H1 (cell line): ENCODE measurements around the gene USP51. TPM values are rescaled to one million over a fixed set of nuclear protein-coding genes. Genes with fewer than 3 reads are reported as not detected.

Experiments
- CTCF ChIA-PET: fragments of 300-600 bp; sonication (Branson Sonifier 250); formaldehyde crosslinking; loops from one replicate; lab custom pipeline; 2021; ENCODE audit not compliant: partially characterized antibody; lab: Charles Lee
- POLR2A ChIA-PET: fragments of 300-600 bp; sonication (Branson Sonifier 250); formaldehyde crosslinking; loops from one replicate; lab custom pipeline; 2021; ENCODE audit warnings: inconsistent platforms; ENCODE audit not compliant: partially characterized antibody; lab: Charles Lee
- DNase-seq, 2 experiments: peaks; one replicate each; pipeline versions ENCODE4 v3.0.0 to v3.0.0-alpha.2; 2010 to 2022; ENCODE audit warnings: low spot score in 2 of 2, low read depth in 1 of 2, mixed read lengths in 1 of 2
- FAIRE-seq: peaks from 2 replicates; lab custom pipeline; 2011; peaks lifted over from hg19 to GRCh38; lab: Jason Lieb, UNC
- H2AFZ ChIP-seq: 2 replicates; pipeline ENCODE4 v1.8.1; 2012; ENCODE audit warnings: low read length, inconsistent platforms
- H2AK5ac ChIP-seq: 2 replicates; pipeline ENCODE4 v1.6.1; 2013; ENCODE audit warnings: low read depth, low read length
- H2BK120ac ChIP-seq: replicated peaks from 2 replicates; pipeline ENCODE3; 2013; ENCODE audit warnings: low read depth, low read length, inconsistent platforms
- H2BK12ac ChIP-seq: 2 replicates; pipeline ENCODE4 v1.6.1; 2013; ENCODE audit warnings: low read depth, low read length
- H2BK15ac ChIP-seq: 2 replicates; pipeline ENCODE4 v1.6.1; 2013; ENCODE audit warnings: low read length
- H2BK20ac ChIP-seq: 2 replicates; pipeline ENCODE4 v1.6.1; 2013; ENCODE audit warnings: low read length
- H2BK5ac ChIP-seq: 2 replicates; pipeline ENCODE4 v1.6.1; 2013; ENCODE audit warnings: low read depth, low read length
- H3K14ac ChIP-seq: 2 replicates; pipeline ENCODE4 v1.6.1; 2013; ENCODE audit warnings: inconsistent platforms; ENCODE audit not compliant: insufficient read length
- H3K18ac ChIP-seq: 2 replicates; pipeline ENCODE4 v1.6.1; 2013; ENCODE audit warnings: low read length; ENCODE audit errors: extremely low read depth
- H3K23ac ChIP-seq: 2 replicates; pipeline ENCODE4 v1.6.1; 2013; ENCODE audit warnings: inconsistent platforms; ENCODE audit not compliant: insufficient read length
- H3K23me2 ChIP-seq: 2 replicates; pipeline ENCODE4 v1.6.1; 2013; ENCODE audit warnings: low read depth, low read length
- H3K27ac ChIP-seq: 2 replicates; pipeline ENCODE4 v1.6.1; 2011; ENCODE audit warnings: low read depth, low read length, inconsistent platforms
- H3K27me3 ChIP-seq, 4 experiments: replicated peaks in 1 of 4; 1 replicate in 1 of 4; 2 replicates in 3 of 4; pipeline versions ENCODE4 v1.6.1 to v1.8.1; 2011 to 2013; ENCODE audit warnings: low read length in 3 of 4, mild to moderate bottlenecking in 3 of 4, inconsistent platforms in 2 of 4, mixed read lengths in 2 of 4, moderate library complexity in 1 of 4; ENCODE audit not compliant: control insufficient read depth in 3 of 4, insufficient read depth in 3 of 4; ENCODE audit errors: extremely low read depth in 1 of 4
- H3K36me3 ChIP-seq, 4 experiments: 2 replicates each; pipeline versions ENCODE4 v1.6.1 to v1.8.1; 2011 to 2013; ENCODE audit warnings: mild to moderate bottlenecking in 4 of 4, low read length in 3 of 4, moderate library complexity in 2 of 4, control low read depth in 1 of 4, inconsistent platforms in 1 of 4; ENCODE audit not compliant: insufficient read depth in 4 of 4, control insufficient read depth in 2 of 4
- H3K4ac ChIP-seq: replicated peaks from 2 replicates; pipeline ENCODE3; 2013; ENCODE audit warnings: low read length, low read depth, mixed read lengths, inconsistent platforms; ENCODE audit not compliant: insufficient read length
- H3K4me1 ChIP-seq, 4 experiments: replicated peaks in 1 of 4; 1 replicate in 1 of 4; 2 replicates in 3 of 4; pipeline versions ENCODE4 v1.6.1 to v1.8.1; 2011 to 2013; ENCODE audit warnings: low read length in 3 of 4, inconsistent platforms in 2 of 4, mixed read lengths in 1 of 4; ENCODE audit not compliant: insufficient read depth in 4 of 4, control insufficient read depth in 3 of 4
- H3K4me2 ChIP-seq, 2 experiments: 2 replicates each; pipeline versions ENCODE4 v1.6.1 to v1.8.1; 2011 to 2013; ENCODE audit warnings: low read depth in 2 of 2, low read length in 2 of 2, control low read depth in 1 of 2, inconsistent platforms in 1 of 2, mild to moderate bottlenecking in 1 of 2; ENCODE audit not compliant: insufficient read depth in 1 of 2
- H3K4me3 ChIP-seq, 4 experiments: fragments of 200-600, 300-600 bp in 1 of 4; sonication (generic), shearing (Covaris generic), sonication (Bioruptor Twin) in 1 of 4; 2 replicates each; pipeline versions ENCODE4 v1.5.1 to v1.8.1; 2011 to 2016; ENCODE audit warnings: low read length in 4 of 4, low read depth in 3 of 4, control low read depth in 2 of 4, inconsistent platforms in 2 of 4, mild to moderate bottlenecking in 2 of 4, mixed read lengths in 1 of 4, moderate library complexity in 1 of 4; ENCODE audit not compliant: insufficient read depth in 2 of 4; ENCODE audit errors: extremely low read depth in 1 of 4
- H3K56ac ChIP-seq: replicated peaks from 2 replicates; pipeline ENCODE3; 2013; ENCODE audit warnings: low read depth, mild to moderate bottlenecking, mixed read lengths, low read length, inconsistent platforms; ENCODE audit not compliant: insufficient read length
- H3K79me1 ChIP-seq: 2 replicates; pipeline ENCODE4 v1.6.1; 2013; ENCODE audit warnings: low read depth, low read length, control low read depth
- H3K79me2 ChIP-seq, 2 experiments: 2 replicates each; pipeline versions ENCODE4 v1.6.1 to v1.8.1; 2012 to 2013; ENCODE audit warnings: low read length in 2 of 2, mild to moderate bottlenecking in 2 of 2, inconsistent platforms in 1 of 2; ENCODE audit not compliant: insufficient read depth in 2 of 2, control insufficient read depth in 1 of 2
- H3K9ac ChIP-seq, 4 experiments: replicated peaks in 1 of 4; 1 replicate in 1 of 4; 2 replicates in 3 of 4; pipeline versions ENCODE4 v1.6.1 to v1.8.1; 2011 to 2013; ENCODE audit warnings: low read depth in 3 of 4, low read length in 3 of 4, control low read depth in 2 of 4, mild to moderate bottlenecking in 2 of 4, moderate library complexity in 2 of 4, inconsistent platforms in 1 of 4; ENCODE audit errors: extremely low read depth in 1 of 4
- H3K9me3 ChIP-seq, 2 experiments: 2 replicates each; pipeline versions ENCODE4 v1.6.1 to v1.8.1; 2012 to 2013; ENCODE audit warnings: mild to moderate bottlenecking in 2 of 2, moderate library complexity in 2 of 2, control low read depth in 1 of 2, inconsistent platforms in 1 of 2, low read depth in 1 of 2, low read length in 1 of 2, mixed read lengths in 1 of 2; ENCODE audit not compliant: insufficient read depth in 2 of 2
- H4K20me1 ChIP-seq, 2 experiments: replicated peaks in 1 of 2; 2 replicates each; pipeline versions ENCODE3 to v1.8.1; 2011 to 2013; ENCODE audit warnings: inconsistent platforms in 2 of 2, low read length in 2 of 2, mild to moderate bottlenecking in 1 of 2; ENCODE audit not compliant: insufficient read depth in 2 of 2, control insufficient read depth in 1 of 2
- H4K5ac ChIP-seq: 2 replicates; pipeline ENCODE4 v1.6.1; 2013; ENCODE audit warnings: low read length, low read depth, mixed read lengths, inconsistent platforms; ENCODE audit not compliant: insufficient read length
- H4K8ac ChIP-seq: 2 replicates; pipeline ENCODE4 v1.8.0; 2013; ENCODE audit warnings: mild to moderate bottlenecking, moderate library complexity, low read length, inconsistent platforms; ENCODE audit not compliant: insufficient read depth; ENCODE audit errors: extremely low read depth
- H4K91ac ChIP-seq: replicated peaks from 2 replicates; pipeline ENCODE3; 2013; ENCODE audit warnings: low read length, mixed read lengths, inconsistent platforms; ENCODE audit not compliant: insufficient read length
- BRCA1 ChIP-seq: IDR thresholded peaks from 2 replicates; pipeline ENCODE4 v1.6.1; 2012; ENCODE audit warnings: low read depth, low read length, improper control_type of control experiment
- CREB1 ChIP-seq: IDR thresholded peaks from 2 replicates; pipeline ENCODE4 v1.6.1; 2012; ENCODE audit warnings: inconsistent platforms
- HDAC6 ChIP-seq: IDR thresholded peaks from one replicate; pipeline ENCODE4 v1.7.1; 2012; ENCODE audit warnings: low read depth, mild to moderate bottlenecking, inconsistent platforms, low read length, moderate library complexity
- NRF1 ChIP-seq: IDR thresholded peaks from 2 replicates; pipeline ENCODE4 v1.6.1; 2011; ENCODE audit warnings: mild to moderate bottlenecking, low read depth, low read length, improper control_type of control experiment
- POU5F1 ChIP-seq: IDR thresholded peaks from 2 replicates; pipeline ENCODE4 v1.6.1; 2011; ENCODE audit warnings: low read depth, mild to moderate bottlenecking, low read length, moderate library complexity
- YY1 ChIP-seq: IDR thresholded peaks from 2 replicates; pipeline ENCODE4 v1.6.1; 2011; ENCODE audit warnings: low read depth, mild to moderate bottlenecking, low read length
- WGBS, 2 experiments: shearing (Covaris generic) in 1 of 2; methylation state at CpG; one replicate each; pipeline versions ENCODE4 v1.1.6 to v1.1.7; 2013 to 2015; ENCODE audit warnings: low lambda C conversion rate in 2 of 2, mixed read lengths in 2 of 2, inconsistent platforms in 1 of 2, low coverage in 1 of 2, missing lambda C conversion rate in 1 of 2; ENCODE audit not compliant: insufficient replicate concordance in 2 of 2, insufficient coverage in 1 of 2, insufficient read length in 1 of 2; ENCODE audit errors: extremely low coverage in 1 of 2, missing lambda C conversion rate in 1 of 2; 5-methylcytosine and 5-hydroxymethylcytosine counted together
- polyA plus RNA-seq, 7 experiments: library from polyadenylated mRNA; depleted of rRNA in 3 of 7; stranded (reverse) in 5 of 7; unstranded in 2 of 7; fragments of >200 nt in 5 of 7; fragments of 200-250 nt in 2 of 7; gene quantifications; 1 replicate in 5 of 7; 2 replicates in 1 of 7; 4 replicates in 1 of 7; pipeline versions ENCODE4 v1.2.1 to v1.2.3, GENCODE V29; 2011 to 2013; ENCODE audit warnings: missing spikeins in 2 of 7, mixed read lengths in 2 of 7
- total RNA-seq: library from RNA; stranded (reverse); fragmentation: NEBNext Ultra II Directional; extraction: Animal tissue kit (Norgen Biotek cat#: 25700); gene quantifications from 2 replicates; pipeline ENCODE4 v1.2.1, GENCODE V29; 2021

Gene USP51
- total and polyA plus RNA-seq, 2 of the 8 experiments (the other 6 are each of a cell fraction or from before 2014, with no cell fraction given), result 5.2 to 5.6 TPM

- Histone ChIP-seq H3K9me3 (peaks cover 0 to 12% of the 10 kb centered on the region in 2 experiments; a peak in 1 of 4 replicates), H3K36me3 (no peaks in the 10 kb centered on the region)
These were observed 32.0 kb upstream of the USP51 start for GRCh38 chrX:55521687-55522086.

More at GRCh38 chrX:55521687-55522086, 32.0 kb upstream of the USP51 start:
- no peak overlapping the region for H3K4me2 ChIP-seq
- H3K27ac ChIP-seq, result no peak overlapping the region
- no peak overlapping the region for H2AFZ ChIP-seq
- H3K9ac ChIP-seq, result no peak overlapping the region
- H2BK120ac ChIP-seq, result no peak overlapping the region
- H3K23me2 ChIP-seq, result no peaks in the 10 kb centered on the region
- DNase-seq (no peak), FAIRE-seq (no peak)
- H3K4me1 ChIP-seq, result no peaks in the 10 kb centered on the region; a peak in 1 of 7 replicates
- no peak overlapping the region for H2AK5ac ChIP-seq
- TF ChIP-seq POU5F1 (no peak), BRCA1 (no peak), NRF1 (no peak), CREB1 (no peak), YY1 (no peak), HDAC6 (no peak)
- ChIA-PET CTCF (no interaction called here), POLR2A (no interaction called here)
- no peaks in the 10 kb centered on the region for H4K20me1 ChIP-seq
- H2BK15ac ChIP-seq, result no peak overlapping the region
- no peak overlapping the region for H3K14ac ChIP-seq
- no peak overlapping the region for H2BK20ac ChIP-seq
- H4K8ac ChIP-seq, result no peak overlapping the region
- no peak overlapping the region for H2BK12ac ChIP-seq
- 83% methylated on average over 1 of the region's 3 CpGs; no CpG with 5 or more reads in 1 of the 2 experiments for WGBS, 2 experiments
- no peaks in the 10 kb centered on the region for H3K79me2 ChIP-seq
- no peak overlapping the region for H3K4ac ChIP-seq
- no peak overlapping the region for H4K91ac ChIP-seq
- H2BK5ac ChIP-seq, result no peak overlapping the region
- H4K5ac ChIP-seq, result no peak overlapping the region
- H3K18ac ChIP-seq, result no peak overlapping the region
- H3K79me1 ChIP-seq, result no peaks in the 10 kb centered on the region
- no peak overlapping the region for H3K4me3 ChIP-seq
- H3K27me3 ChIP-seq, result no peaks in the 10 kb centered on the region
- H3K23ac ChIP-seq, result no peak overlapping the region
- H3K56ac ChIP-seq, result no peak overlapping the region
